Liver (tissue), 3 donors: ENCODE measurements around the gene UBR3.

Experiments
- EGR1 ChIP-seq, 2 donors: IDR thresholded peaks; 2 replicates each; pipeline ENCODE4 v1.6.1; 2016 to 2018; ENCODE audit warnings: antibody characterized with exemption in 2 of 2, low read depth in 2 of 2
- FOXA1 ChIP-seq: IDR thresholded peaks from 2 replicates; pipeline ENCODE4 v1.6.1; 2016; ENCODE audit warnings: antibody characterized with exemption
- FOXA2 ChIP-seq: IDR thresholded peaks from 2 replicates; pipeline ENCODE4 v1.6.1; 2016; ENCODE audit warnings: antibody characterized with exemption
- GABPA ChIP-seq, 2 donors: IDR thresholded peaks in 1 of 2; conservative IDR thresholded peaks in 1 of 2; 2 replicates each; pipeline ENCODE4 v1.6.1; 2016; ENCODE audit warnings: antibody characterized with exemption in 2 of 2, mild to moderate bottlenecking in 1 of 2, moderate library complexity in 1 of 2
- NR2F2 ChIP-seq: IDR thresholded peaks from 2 replicates; pipeline ENCODE4 v1.6.1; 2016; ENCODE audit warnings: antibody characterized with exemption
- RAD21 ChIP-seq, 2 donors: IDR thresholded peaks; 2 replicates each; pipeline ENCODE4 v1.6.1; 2016; ENCODE audit warnings: antibody characterized with exemption in 2 of 2, mild to moderate bottlenecking in 2 of 2
- SP1 ChIP-seq: IDR thresholded peaks from 2 replicates; pipeline ENCODE4 v1.6.1; 2018; ENCODE audit warnings: antibody characterized with exemption, mild to moderate bottlenecking
- TAF1 ChIP-seq: conservative IDR thresholded peaks from 2 replicates; pipeline ENCODE4 v1.6.1; 2016; ENCODE audit warnings: antibody characterized with exemption, mild to moderate bottlenecking
- YY1 ChIP-seq: IDR thresholded peaks from 2 replicates; pipeline ENCODE4 v1.6.1; 2016; ENCODE audit warnings: antibody characterized with exemption, mild to moderate bottlenecking
- TF ChIP-seq, protein P1 (sequence below): fragments of 150-350 bp; IDR thresholded peaks from 2 replicates; pipeline ENCODE4 v1.5.1; 2017; ENCODE audit warnings: improper control_type of control experiment, low read depth, low read length; ENCODE audit not compliant: missing input control
- TF ChIP-seq, protein P2 (sequence below): IDR thresholded peaks from 2 replicates; pipeline ENCODE4 v1.6.1; 2016; ENCODE audit warnings: antibody characterized with exemption
- TF ChIP-seq, protein P3 (sequence below): IDR thresholded peaks from 2 replicates; pipeline ENCODE4 v1.6.1; 2016; ENCODE audit warnings: antibody characterized with exemption
- TF ChIP-seq, protein P4 (sequence below): IDR thresholded peaks from 2 replicates; pipeline ENCODE4 v1.6.1; 2016; ENCODE audit warnings: antibody characterized with exemption
- TF ChIP-seq, protein P5 (sequence below): IDR thresholded peaks from 2 replicates; pipeline ENCODE4 v1.6.1; 2016; ENCODE audit warnings: antibody characterized with exemption, mild to moderate bottlenecking
- donor health status: healthy.
- donor health status: healthy.

DNA sequence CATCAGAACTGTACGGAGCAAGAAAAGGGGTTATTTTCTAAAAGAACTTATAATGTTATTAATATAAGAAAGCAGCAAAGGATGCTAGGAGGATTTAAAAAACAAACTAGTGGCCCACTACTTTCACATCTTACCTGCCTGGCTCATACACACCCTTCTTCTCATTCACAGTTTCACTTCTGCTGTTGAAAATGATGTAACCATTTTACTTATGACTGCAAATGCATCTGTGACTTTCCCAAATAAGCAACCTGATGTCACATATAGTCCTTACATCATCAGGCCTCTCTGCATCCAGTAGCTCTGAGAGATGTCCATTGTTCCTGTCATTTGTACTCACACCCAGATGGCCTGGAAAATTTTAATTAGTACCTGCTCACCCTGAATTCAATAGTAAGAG is 248.9 kb downstream of the UBR3 start:
- TF ChIP-seq, protein P1, sequence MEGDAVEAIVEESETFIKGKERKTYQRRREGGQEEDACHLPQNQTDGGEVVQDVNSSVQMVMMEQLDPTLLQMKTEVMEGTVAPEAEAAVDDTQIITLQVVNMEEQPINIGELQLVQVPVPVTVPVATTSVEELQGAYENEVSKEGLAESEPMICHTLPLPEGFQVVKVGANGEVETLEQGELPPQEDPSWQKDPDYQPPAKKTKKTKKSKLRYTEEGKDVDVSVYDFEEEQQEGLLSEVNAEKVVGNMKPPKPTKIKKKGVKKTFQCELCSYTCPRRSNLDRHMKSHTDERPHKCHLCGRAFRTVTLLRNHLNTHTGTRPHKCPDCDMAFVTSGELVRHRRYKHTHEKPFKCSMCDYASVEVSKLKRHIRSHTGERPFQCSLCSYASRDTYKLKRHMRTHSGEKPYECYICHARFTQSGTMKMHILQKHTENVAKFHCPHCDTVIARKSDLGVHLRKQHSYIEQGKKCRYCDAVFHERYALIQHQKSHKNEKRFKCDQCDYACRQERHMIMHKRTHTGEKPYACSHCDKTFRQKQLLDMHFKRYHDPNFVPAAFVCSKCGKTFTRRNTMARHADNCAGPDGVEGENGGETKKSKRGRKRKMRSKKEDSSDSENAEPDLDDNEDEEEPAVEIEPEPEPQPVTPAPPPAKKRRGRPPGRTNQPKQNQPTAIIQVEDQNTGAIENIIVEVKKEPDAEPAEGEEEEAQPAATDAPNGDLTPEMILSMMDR, result no peak
- TF ChIP-seq YY1 (no peak), SP1 (no peak), RAD21 (IDR thresholded peaks at IDR 0.05) (no peak), EGR1 (IDR thresholded peaks at IDR 0.05; ENCODE audit: low read depth in 2 of 2) (no peak), GABPA (IDR thresholded peaks at IDR 0.05 in 1 of 2, conservative IDR thresholded peaks at IDR 0.05 in 1 of 2) (no peak), TAF1 (no peak), FOXA1 (no peak), NR2F2 (no peak), FOXA2 (no peak)
- TF ChIP-seq, protein P2, sequence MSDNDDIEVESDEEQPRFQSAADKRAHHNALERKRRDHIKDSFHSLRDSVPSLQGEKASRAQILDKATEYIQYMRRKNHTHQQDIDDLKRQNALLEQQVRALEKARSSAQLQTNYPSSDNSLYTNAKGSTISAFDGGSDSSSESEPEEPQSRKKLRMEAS, result no peak
- TF ChIP-seq, protein P3, sequence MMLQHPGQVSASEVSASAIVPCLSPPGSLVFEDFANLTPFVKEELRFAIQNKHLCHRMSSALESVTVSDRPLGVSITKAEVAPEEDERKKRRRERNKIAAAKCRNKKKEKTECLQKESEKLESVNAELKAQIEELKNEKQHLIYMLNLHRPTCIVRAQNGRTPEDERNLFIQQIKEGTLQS, result no peak
- TF ChIP-seq, protein P4, sequence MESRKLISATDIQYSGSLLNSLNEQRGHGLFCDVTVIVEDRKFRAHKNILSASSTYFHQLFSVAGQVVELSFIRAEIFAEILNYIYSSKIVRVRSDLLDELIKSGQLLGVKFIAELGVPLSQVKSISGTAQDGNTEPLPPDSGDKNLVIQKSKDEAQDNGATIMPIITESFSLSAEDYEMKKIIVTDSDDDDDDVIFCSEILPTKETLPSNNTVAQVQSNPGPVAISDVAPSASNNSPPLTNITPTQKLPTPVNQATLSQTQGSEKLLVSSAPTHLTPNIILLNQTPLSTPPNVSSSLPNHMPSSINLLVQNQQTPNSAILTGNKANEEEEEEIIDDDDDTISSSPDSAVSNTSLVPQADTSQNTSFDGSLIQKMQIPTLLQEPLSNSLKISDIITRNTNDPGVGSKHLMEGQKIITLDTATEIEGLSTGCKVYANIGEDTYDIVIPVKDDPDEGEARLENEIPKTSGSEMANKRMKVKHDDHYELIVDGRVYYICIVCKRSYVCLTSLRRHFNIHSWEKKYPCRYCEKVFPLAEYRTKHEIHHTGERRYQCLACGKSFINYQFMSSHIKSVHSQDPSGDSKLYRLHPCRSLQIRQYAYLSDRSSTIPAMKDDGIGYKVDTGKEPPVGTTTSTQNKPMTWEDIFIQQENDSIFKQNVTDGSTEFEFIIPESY, result no peak
- TF ChIP-seq, protein P5, sequence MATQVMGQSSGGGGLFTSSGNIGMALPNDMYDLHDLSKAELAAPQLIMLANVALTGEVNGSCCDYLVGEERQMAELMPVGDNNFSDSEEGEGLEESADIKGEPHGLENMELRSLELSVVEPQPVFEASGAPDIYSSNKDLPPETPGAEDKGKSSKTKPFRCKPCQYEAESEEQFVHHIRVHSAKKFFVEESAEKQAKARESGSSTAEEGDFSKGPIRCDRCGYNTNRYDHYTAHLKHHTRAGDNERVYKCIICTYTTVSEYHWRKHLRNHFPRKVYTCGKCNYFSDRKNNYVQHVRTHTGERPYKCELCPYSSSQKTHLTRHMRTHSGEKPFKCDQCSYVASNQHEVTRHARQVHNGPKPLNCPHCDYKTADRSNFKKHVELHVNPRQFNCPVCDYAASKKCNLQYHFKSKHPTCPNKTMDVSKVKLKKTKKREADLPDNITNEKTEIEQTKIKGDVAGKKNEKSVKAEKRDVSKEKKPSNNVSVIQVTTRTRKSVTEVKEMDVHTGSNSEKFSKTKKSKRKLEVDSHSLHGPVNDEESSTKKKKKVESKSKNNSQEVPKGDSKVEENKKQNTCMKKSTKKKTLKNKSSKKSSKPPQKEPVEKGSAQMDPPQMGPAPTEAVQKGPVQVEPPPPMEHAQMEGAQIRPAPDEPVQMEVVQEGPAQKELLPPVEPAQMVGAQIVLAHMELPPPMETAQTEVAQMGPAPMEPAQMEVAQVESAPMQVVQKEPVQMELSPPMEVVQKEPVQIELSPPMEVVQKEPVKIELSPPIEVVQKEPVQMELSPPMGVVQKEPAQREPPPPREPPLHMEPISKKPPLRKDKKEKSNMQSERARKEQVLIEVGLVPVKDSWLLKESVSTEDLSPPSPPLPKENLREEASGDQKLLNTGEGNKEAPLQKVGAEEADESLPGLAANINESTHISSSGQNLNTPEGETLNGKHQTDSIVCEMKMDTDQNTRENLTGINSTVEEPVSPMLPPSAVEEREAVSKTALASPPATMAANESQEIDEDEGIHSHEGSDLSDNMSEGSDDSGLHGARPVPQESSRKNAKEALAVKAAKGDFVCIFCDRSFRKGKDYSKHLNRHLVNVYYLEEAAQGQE, result no peak
